GM03348 (cell line): ENCODE results near the gene NDUFC1.
"Not testable (repeated sequence)": the region's sequence is repeated elsewhere in the genome, so short reads cannot be mapped to it uniquely, and the experiment has no call there.

Experiments used
- DNase-seq: peaks from one replicate; pipeline ENCODE4 v3.0.0; 2012; ENCODE audit warnings: low spot score

Gene NDUFC1

GRCh38 chr4:139301821-139302611 is at the start of gene NDUFC1:
NDUFC1 (minus strand) TSS chr4:139302477; CDS start chr4:139295798, 6,679 bp downstream.
- peak; percentile 73 for DNase-seq

GRCh38 chr4:139337612-139338011 is 35.3 kb upstream of the NDUFC1 start:
- DNase-seq, result no peak

GRCh38 chr4:139333046-139333445 is 30.8 kb upstream of the NDUFC1 start:
- DNase-seq, result no peak

GRCh38 chr4:139331185-139331584 is 28.9 kb upstream of the NDUFC1 start:
- DNase-seq, result peak; percentile 11

GRCh38 chr4:139330283-139330682 is 28.0 kb upstream of the NDUFC1 start:
- no peak for DNase-seq

- no peak for DNase-seq
These were observed 27.5 kb upstream of the NDUFC1 start for GRCh38 chr4:139329665-139330200.

- DNase-seq, result no peak
These were observed 22.3 kb upstream of the NDUFC1 start for GRCh38 chr4:139324620-139325019.

GRCh38 chr4:139322541-139322940 is 20.3 kb upstream of the NDUFC1 start:
- not testable (repeated sequence) for DNase-seq

- not testable (repeated sequence) for DNase-seq
These were observed 19.8 kb upstream of the NDUFC1 start for GRCh38 chr4:139322070-139322469.

- DNase-seq, result no peak
These were observed 17.3 kb upstream of the NDUFC1 start for GRCh38 chr4:139319571-139319970.

GRCh38 chr4:139317635-139318034 is 15.4 kb upstream of the NDUFC1 start:
- no peak for DNase-seq

GRCh38 chr4:139316733-139317132 is 14.5 kb upstream of the NDUFC1 start:
- no peak for DNase-seq

- no peak for DNase-seq
These were observed 13.0 kb upstream of the NDUFC1 start for GRCh38 chr4:139315221-139315675.

GRCh38 chr4:139314047-139314800 is 11.9 kb upstream of the NDUFC1 start:
- DNase-seq, result no peak

- DNase-seq, result not testable (repeated sequence)
These were observed 11.1 kb upstream of the NDUFC1 start for GRCh38 chr4:139313414-139313813.

GRCh38 chr4:139312552-139313332 is 10.5 kb upstream of the NDUFC1 start:
- DNase-seq, result no peak

GRCh38 chr4:139311909-139312308 is 9.6 kb upstream of the NDUFC1 start:
- no peak for DNase-seq

GRCh38 chr4:139304920-139305319 is 2.6 kb upstream of the NDUFC1 start:
- no peak for DNase-seq

GRCh38 chr4:139301113-139301820 is 1.0 kb downstream of the NDUFC1 start, which contains the start of gene NAA15:
NAA15 (plus strand) TSS chr4:139301505; CDS start chr4:139301778, 273 bp downstream.
- peak; percentile 99 for DNase-seq

GRCh38 chr4:139300431-139301112 is 1.7 kb downstream of the NDUFC1 start:
- DNase-seq, result peak; percentile 31

- no peak for DNase-seq
These were observed 2.7 kb downstream of the NDUFC1 start for GRCh38 chr4:139299536-139299935.
